RPMI8226 (cell line): Measurements from ENCODE around the gene TMEM108.

ENCODE experiments used
- DNase-seq: peaks from one replicate; pipeline ENCODE4 v3.0.0-alpha.2; 2015

The TMEM108 gene

GRCh38 chr3:133289322-133289721 lies 251.1 kb downstream of the TMEM108 start:
- no peak for DNase-seq

- no peak for DNase-seq
Observed at GRCh38 chr3:133292296-133292695, 254.1 kb downstream of the TMEM108 start.

GRCh38 chr3:133293397-133294110 lies 255.4 kb downstream of the TMEM108 start:
- DNase-seq, result no peak

- no peak for DNase-seq
Observed at GRCh38 chr3:133294253-133294652, 256.1 kb downstream of the TMEM108 start.

GRCh38 chr3:133295199-133295901 lies 257.2 kb downstream of the TMEM108 start:
- DNase-seq, result no peak

GRCh38 chr3:133295944-133296917 lies 258.0 kb downstream of the TMEM108 start:
- DNase-seq, result no peak

GRCh38 chr3:133296981-133297380 lies 258.8 kb downstream of the TMEM108 start:
- peak; percentile 28 for DNase-seq

GRCh38 chr3:133300102-133300501 lies 261.9 kb downstream of the TMEM108 start:
- DNase-seq, result no peak

- DNase-seq, result no peak
Observed at GRCh38 chr3:133301194-133301593, 263.0 kb downstream of the TMEM108 start.

- DNase-seq, result no peak
Observed at GRCh38 chr3:133301731-133302130, 263.5 kb downstream of the TMEM108 start.

GRCh38 chr3:133303430-133303829 lies 265.2 kb downstream of the TMEM108 start:
- DNase-seq, result no peak

GRCh38 chr3:133317866-133318265 lies 279.7 kb downstream of the TMEM108 start:
- DNase-seq, result no peak

- DNase-seq, result no peak
Observed at GRCh38 chr3:133328373-133328772, 290.2 kb downstream of the TMEM108 start.

GRCh38 chr3:133329626-133330025 lies 291.4 kb downstream of the TMEM108 start:
- DNase-seq, result no peak

GRCh38 chr3:133330065-133330464 lies 291.9 kb downstream of the TMEM108 start:
- DNase-seq, result no peak

GRCh38 chr3:133330522-133330921 lies 292.3 kb downstream of the TMEM108 start:
- DNase-seq, result no peak

GRCh38 chr3:133354721-133355120 lies 316.5 kb downstream of the TMEM108 start:
- no peak for DNase-seq

- DNase-seq, result no peak
Observed at GRCh38 chr3:133360476-133360875, 322.3 kb downstream of the TMEM108 start.

GRCh38 chr3:133361011-133361410 lies 322.8 kb downstream of the TMEM108 start:
- DNase-seq, result no peak

- DNase-seq, result no peak
Observed at GRCh38 chr3:133361435-133361834, 323.2 kb downstream of the TMEM108 start.

- no peak for DNase-seq
Observed at GRCh38 chr3:133362539-133362938, 324.3 kb downstream of the TMEM108 start.

- no peak for DNase-seq
Observed at GRCh38 chr3:133364704-133365103, 326.5 kb downstream of the TMEM108 start.

- no peak for DNase-seq
Observed at GRCh38 chr3:133366921-133367320, 328.7 kb downstream of the TMEM108 start.
